Activated CD4-positive, alpha-beta T cell treated with anti-CD3 and anti-CD28 coated beads for 1 hour (primary cell): ENCODE data around the gene ZRSR2.
"Not testable (repeated sequence)": the region's sequence is repeated elsewhere in the genome, so short reads cannot be mapped to it uniquely, and the experiment has no call there.

Experiments used
- DNase-seq: peaks from one replicate; pipeline ENCODE4 v3.0.0-alpha.2; 2020

The ZRSR2 gene, protein sequence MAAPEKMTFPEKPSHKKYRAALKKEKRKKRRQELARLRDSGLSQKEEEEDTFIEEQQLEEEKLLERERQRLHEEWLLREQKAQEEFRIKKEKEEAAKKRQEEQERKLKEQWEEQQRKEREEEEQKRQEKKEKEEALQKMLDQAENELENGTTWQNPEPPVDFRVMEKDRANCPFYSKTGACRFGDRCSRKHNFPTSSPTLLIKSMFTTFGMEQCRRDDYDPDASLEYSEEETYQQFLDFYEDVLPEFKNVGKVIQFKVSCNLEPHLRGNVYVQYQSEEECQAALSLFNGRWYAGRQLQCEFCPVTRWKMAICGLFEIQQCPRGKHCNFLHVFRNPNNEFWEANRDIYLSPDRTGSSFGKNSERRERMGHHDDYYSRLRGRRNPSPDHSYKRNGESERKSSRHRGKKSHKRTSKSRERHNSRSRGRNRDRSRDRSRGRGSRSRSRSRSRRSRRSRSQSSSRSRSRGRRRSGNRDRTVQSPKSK

DNA sequence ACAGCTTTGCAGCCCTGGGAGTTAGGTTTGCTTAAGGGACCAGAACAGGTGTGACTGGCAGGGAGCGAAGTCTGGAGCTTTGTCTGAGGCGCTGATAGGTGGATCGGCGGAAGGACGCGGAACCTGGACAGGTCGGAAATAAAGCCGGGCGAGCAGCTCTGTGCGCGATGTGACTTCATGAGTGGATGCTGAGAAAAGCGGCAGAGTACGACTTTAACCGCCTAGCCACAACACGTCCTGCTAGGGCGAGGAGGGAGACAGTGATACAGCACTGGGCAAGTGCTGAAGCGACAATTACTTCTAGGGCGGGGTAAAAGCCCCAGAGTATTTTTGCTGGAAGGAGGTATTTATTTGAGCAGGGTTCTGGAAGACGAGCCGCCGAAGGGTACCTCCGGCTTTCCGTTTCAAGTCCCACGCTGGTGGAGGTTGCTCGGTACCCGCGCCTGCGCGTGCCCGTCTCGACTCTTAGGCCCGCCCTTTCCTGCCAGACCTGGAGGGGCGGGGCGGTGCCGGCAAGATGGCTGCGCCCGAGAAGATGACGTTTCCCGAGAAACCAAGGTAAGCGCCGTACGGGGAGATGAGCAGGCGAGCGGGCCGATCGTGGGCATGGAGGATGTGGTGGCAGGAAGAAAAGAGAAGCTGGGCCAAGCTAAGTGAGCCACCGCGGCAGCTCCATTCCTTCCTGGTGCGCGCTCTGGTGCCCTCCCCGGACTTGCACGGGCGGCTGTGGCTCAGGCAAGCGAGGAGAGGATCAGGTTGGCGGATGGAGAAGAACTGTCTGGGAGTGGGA is at the start of gene ZRSR2:
ZRSR2 (plus strand) TSS at position 506 of the 790 bp plus-strand sequence; CDS start at position 518, 12 bp downstream.
- peak; percentile 78 for DNase-seq

DNA sequence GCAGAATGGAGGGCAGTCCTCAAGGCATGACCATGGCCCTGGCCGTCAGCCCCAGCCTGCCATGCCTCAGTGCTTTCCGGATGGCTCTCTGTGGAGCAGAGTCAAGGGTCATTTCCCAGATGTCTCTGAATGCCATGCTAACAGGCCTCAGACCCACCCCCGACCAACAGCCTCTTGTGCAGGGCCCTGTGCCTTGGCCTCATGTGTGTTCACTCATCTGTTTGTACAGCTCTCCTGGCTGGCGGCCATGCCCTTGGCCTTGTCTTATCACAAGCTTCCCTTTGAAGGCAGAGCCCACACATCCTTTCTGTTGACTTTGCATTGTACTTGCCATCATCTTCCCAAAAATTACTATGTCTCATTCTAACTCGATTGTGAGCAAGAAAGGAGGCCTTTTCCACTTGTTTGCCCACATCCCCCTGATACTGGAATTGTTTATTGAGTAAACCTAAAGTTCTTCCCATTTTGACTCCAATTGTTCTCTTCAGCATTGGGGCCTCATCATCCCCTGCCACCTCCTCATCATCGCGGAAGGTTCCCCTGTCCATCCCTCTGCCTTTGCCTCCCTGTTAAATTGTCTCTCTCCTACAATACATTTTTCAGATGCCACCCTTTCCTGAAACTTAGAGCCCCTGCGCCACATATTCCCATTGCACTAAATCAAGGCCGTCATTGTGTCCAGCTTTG is 46.0 kb upstream of the ZRSR2 start:
- no peak for DNase-seq

DNA sequence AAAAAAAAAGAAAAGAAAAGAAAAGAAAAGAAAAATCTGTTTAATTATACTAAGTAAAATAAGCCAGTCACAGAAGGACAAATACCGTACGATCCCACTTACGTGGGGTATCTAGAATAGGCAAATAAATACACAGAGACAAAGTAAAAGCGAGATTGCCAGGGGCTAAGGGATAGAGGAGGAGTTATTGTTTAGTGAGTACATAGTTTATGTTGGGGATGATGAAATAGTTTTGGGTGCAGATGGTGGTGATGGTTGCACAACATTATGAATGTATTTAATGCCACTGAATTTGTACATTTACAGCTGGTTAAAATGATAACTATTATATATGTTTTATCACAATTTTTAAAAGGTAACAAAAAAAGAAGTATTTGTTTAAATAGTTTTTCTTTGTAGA is 45.1 kb upstream of the ZRSR2 start:
- DNase-seq, result no peak

GRCh38 chrX:15746651-15747050 is 43.6 kb upstream of the ZRSR2 start:
- not testable (repeated sequence) for DNase-seq

- no peak for DNase-seq
Measured at GRCh38 chrX:15747626-15748173, 42.6 kb upstream of the ZRSR2 start.

DNA sequence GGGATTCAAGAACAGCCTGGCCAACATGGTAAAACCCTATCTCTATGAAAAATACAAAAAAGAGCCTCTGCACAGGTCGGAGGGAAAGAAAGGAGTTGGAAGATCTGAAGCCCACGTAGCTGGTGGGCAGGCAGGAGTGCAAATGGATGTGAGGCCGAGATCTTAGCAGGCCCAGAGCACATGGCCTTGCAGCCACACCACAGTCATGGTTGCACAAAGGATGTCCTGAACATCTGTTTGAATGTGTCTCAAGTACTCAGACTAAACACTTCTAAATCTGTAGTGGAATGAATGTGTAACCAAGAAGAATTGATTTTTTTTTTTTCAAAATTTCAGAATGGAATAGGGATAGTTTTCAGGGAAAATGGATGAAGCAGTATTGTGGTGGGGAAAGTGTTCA is 41.4 kb upstream of the ZRSR2 start:
- DNase-seq, result no peak

DNA sequence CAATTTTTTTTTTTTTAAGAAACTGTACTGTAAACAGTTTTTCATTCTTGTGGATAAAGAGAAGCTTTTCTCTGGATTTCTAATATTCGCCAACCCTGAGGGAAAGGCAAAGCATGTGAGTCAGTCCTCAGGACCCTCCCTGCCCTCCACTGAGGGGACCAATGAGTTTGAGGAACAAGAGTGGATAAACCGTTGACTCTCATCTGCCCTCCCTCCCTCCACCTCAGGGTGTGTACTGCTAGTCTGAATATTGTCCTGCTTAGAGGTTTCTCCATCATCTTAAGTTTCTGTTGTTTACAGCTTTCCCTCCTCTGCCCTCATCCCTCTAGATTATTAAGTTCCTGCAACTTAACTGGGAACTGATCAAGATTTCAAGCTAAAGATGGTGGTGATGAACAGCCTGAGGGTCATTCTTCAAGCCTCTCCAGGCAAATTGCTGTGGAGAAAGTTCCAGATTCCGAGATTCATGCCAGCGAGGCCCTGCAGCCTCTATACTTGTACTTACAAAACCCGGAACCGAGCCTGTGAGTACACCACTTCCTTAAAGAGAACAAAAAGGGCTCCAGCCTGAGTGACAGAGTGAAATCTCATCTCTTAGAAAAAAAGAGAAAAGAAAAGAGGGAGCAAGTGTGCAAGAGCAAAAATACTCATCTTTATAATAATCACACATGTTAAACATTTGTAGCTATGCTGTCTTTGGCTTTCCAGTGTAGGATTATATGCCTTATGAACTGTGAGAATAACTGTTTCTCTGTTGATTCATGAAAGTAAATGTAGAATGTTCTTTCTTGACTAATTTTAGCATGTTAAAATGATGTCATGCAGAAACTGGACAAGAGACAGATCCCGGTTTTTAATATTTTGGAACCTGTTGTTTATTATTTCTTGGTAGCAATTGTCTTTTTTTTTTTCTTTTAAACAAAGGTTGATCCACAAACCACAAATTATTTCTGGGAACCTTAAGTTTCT is 40.4 kb upstream of the ZRSR2 start:
- no peak for DNase-seq

DNA sequence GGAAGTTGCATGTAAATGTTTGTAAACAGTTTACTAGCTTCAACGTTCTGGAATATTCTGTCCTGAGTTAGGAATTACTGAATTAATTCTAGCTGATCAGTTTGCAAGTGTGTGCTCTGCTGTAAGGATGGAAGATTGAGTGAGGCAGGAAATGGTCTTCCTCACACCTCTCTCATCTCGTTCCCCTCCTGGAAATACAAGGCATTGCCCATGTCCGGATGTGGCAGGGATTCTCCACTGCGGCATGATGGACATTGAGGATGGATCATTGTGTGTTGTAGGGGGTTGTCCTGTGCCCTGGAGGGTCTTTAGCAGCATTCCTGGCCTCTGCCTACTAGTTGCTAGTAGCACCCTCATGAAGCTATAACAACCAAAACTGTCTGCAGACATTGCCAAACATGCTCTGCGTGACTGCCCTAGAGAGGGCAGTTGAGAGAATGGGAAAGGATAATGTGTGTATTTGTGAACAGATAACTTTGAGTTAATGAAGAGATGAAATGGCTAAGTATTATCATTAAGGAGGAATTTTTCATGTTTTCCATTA is 39.6 kb upstream of the ZRSR2 start:
- no peak for DNase-seq

- DNase-seq, result no peak
Measured at GRCh38 chrX:15751155-15751819, 39.0 kb upstream of the ZRSR2 start.

GRCh38 chrX:15755091-15755490 is 35.2 kb upstream of the ZRSR2 start:
- DNase-seq, result no peak

DNA sequence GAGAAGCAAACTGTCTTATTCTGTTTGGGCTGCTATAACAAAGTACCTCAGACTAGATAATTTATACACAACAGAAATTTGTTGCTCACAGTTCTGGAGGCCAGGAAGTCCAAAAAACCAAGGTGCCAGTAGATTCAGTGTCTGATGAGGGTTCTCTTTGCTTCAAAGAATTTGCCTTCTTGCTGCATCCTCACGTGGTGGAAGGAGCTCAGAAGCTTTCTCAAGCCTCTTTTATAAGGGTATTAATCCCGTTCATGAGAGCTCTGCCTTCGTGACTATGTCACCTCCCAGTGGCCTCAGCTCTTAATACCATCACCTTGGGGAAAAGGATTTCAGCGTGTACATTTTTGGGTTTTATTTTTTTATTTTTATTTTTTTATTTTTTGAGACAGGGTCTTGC is 32.1 kb upstream of the ZRSR2 start:
- DNase-seq, result no peak

DNA sequence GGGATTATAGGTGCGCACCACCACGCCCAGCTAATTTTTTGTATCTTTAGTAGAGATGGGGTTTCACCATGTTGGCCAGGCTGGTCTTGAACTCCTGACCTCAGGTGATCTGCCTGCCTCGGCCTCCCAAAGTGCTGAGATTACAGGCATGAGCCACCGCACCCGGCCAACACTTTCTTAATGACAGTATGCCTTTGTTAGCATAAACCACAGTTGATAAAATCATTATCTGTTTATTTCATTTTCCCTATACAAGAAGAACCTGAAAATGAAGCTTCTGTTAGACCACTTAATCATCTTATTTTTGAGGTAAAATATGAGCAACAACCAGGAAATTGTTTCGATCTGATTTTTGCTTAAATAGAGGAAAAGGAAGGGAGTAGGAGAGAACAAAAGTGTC is 30.4 kb upstream of the ZRSR2 start:
- not testable (repeated sequence) for DNase-seq

GRCh38 chrX:15761564-15762191 is 28.6 kb upstream of the ZRSR2 start:
- no peak for DNase-seq

DNA sequence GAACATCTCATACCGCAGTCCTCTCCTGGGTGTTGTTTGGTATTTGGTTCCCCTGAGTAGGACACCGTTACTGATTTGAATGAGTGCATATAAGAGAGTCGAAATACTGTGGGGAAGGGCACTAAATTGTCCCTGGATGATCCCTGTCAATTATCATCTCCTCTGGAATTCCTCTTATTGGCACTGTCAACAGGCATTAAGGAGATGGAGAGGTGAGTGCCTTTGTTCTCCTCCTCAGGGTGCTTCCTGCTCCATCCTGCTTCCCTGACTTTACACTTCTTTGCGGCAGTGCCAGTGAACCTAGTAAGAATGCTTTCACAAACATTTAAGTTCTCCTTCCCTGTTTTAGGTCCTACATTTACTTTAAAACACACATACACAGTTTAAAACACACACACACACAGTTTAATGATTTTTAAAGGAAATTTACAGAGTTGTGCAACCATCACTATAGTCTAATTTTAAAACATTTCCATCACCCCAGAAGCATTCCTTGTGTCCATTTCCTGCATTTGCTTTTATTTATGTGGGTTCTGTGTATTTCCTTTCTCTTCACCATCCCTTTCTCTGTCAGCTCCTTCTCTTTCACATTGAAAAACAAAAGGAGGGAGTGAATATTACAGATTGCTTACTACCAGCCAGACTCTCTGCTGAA is 20.9 kb upstream of the ZRSR2 start:
- DNase-seq, result no peak

- no peak for DNase-seq
Measured at GRCh38 chrX:15781961-15782699, 8.2 kb upstream of the ZRSR2 start.

DNA sequence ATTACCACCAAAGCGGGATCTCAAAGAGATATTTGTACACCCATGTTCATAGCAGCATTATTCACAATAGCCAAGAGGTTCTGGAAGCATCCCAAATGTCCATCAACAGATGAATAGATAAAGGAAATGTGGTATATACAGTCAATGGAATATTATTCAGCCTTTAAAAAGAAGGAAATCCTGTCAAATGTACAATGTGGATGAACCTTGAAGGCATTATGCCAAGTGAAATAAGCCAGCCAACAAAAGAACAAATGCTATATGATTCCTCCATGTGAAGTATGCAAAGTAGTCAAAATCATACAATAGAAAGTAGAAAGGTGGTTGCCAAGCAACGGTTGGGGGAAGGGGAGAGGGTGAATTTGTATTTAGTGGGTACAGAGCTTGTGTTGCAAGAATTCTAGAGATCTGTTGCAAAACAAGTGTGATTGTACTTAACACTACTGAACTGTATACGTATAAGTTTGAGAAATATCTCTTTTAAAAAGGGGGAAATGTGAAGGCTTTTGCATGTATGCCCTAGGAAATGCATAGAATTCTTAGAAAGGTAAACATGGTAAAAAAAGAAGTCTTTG is 5.0 kb upstream of the ZRSR2 start:
- no peak for DNase-seq

- DNase-seq, result no peak
Measured at GRCh38 chrX:15786915-15787314, 3.4 kb upstream of the ZRSR2 start.

- no peak for DNase-seq
Measured at GRCh38 chrX:15790769-15791290, 546 bp downstream of the ZRSR2 start.

GRCh38 chrX:15797707-15798106 is 7.4 kb downstream of the ZRSR2 start:
- no peak for DNase-seq
